ENCODE data around the gene OBP2A. TPM values are rescaled to one million over a fixed set of nuclear protein-coding genes. Genes with fewer than 3 reads are reported as not detected.
A peak's percentile ranks its signal among the peaks of the same experiment; 100 is the strongest.
"Not testable (repeated sequence)": the region's sequence is repeated elsewhere in the genome, so short reads cannot be mapped to it uniquely, and the experiment has no call there.

Gene OBP2A, protein sequence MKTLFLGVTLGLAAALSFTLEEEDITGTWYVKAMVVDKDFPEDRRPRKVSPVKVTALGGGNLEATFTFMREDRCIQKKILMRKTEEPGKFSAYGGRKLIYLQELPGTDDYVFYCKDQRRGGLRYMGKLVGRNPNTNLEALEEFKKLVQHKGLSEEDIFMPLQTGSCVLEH
- not detected for total RNA-seq

DNA sequence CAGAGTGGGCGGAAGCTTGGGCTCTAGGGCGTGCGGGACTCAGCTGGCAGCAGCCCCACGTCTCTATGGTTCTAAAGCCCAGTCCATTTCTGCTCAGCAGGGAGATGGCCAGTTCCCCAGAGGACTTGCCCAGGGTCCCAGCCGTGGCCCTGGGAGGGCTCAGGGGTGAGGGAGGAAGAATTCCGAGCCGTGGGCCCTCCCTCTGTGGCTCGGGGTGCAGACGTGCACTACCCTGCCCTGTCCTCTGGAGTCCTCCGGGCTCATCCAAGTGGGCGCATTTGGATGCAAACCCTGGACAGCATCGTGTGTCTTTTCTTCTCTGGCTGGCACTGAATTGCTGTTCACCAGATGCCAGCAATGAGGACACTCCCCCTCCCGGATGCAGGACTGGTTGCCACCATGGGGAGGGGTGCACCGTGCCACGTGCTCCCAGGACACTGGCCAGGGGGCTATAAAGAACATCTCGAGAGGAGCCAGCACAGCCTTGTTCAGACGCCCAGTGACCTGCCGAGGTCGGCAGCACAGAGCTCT is at the start of gene OBP2A:
OBP2A (plus strand) TSS at position 481 of the 531 bp plus-strand sequence. CDS start 55 bp downstream, outside the sequence.
- H3K9me3 ChIP-seq; H3K27ac ChIP-seq; H3K4me1 ChIP-seq; H3K4me3 ChIP-seq; H3K27me3 ChIP-seq; H3K36me3 ChIP-seq; DNase-seq (ENCODE audit: low spot score): not testable (repeated sequence)

DNA sequence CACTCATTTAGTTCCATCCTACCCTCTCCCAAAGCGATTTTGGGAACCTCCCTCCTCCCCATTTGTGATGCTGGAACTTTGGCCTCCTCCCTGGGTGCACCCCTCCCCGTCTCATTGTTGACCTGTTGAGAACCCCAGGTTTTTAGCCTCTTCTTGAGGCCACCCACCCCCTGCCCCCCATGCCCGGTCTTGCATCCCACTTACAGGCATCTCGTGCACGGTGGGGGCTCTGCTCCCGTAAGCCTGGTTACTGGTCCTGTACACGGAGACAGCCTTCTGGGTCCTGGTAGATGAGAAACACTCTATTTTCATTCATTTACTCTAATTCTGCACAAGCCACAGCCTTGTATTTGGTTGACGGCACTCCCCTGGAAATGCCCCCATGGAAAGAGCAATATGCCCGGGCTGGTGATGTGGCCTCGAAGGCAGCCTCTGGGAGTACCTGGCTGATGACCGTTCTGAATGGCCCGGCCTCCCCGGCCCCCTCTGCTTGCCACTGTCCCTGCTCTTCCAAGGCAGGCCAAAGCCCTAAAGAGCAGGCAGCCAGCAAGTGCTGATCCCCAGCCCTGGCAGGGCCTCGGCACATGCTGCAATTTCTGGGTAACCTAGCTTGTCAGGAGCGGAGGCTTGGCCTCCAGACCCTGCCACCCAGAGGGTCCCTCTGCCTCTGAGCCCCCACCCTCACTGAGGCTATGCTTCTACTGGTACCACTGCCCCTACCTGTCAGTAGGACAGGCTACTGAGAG is 47.4 kb upstream of the OBP2A start:
- TF ChIP-seq, protein P1, sequence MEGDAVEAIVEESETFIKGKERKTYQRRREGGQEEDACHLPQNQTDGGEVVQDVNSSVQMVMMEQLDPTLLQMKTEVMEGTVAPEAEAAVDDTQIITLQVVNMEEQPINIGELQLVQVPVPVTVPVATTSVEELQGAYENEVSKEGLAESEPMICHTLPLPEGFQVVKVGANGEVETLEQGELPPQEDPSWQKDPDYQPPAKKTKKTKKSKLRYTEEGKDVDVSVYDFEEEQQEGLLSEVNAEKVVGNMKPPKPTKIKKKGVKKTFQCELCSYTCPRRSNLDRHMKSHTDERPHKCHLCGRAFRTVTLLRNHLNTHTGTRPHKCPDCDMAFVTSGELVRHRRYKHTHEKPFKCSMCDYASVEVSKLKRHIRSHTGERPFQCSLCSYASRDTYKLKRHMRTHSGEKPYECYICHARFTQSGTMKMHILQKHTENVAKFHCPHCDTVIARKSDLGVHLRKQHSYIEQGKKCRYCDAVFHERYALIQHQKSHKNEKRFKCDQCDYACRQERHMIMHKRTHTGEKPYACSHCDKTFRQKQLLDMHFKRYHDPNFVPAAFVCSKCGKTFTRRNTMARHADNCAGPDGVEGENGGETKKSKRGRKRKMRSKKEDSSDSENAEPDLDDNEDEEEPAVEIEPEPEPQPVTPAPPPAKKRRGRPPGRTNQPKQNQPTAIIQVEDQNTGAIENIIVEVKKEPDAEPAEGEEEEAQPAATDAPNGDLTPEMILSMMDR (IDR thresholded peaks at IDR 0.05) = no peak
- Histone ChIP-seq H3K4me1 (peaks cover 0 to 28% of the 10 kb centered on the region in 2 donors), H3K27ac (no peak overlapping the region), H3K9me3 (no peaks in the 10 kb centered on the region), H3K36me3 (peaks cover 10% of the 10 kb centered on the region), H3K27me3 (no peaks in the 10 kb centered on the region), H3K4me3 (no peak overlapping the region)
- no peak for DNase-seq (ENCODE audit: low spot score)

GRCh38 chr9:135499326-135500070 is 46.4 kb upstream of the OBP2A start:
- H3K27me3 ChIP-seq = no peaks in the 10 kb centered on the region
- no peaks in the 10 kb centered on the region for H3K9me3 ChIP-seq
- H3K4me1 ChIP-seq = peaks cover 0 to 30% of the 10 kb centered on the region in 2 donors
- peak; percentile 95 for DNase-seq (ENCODE audit: low spot score)
- peak overlapping the region; percentile 73 to 85 for H3K27ac ChIP-seq
- peak overlapping the region; percentile 85 to 99 for H3K4me3 ChIP-seq
- peaks cover 19% of the 10 kb centered on the region for H3K36me3 ChIP-seq
- TF ChIP-seq, protein P1 (IDR thresholded peaks at IDR 0.05) = no peak

DNA sequence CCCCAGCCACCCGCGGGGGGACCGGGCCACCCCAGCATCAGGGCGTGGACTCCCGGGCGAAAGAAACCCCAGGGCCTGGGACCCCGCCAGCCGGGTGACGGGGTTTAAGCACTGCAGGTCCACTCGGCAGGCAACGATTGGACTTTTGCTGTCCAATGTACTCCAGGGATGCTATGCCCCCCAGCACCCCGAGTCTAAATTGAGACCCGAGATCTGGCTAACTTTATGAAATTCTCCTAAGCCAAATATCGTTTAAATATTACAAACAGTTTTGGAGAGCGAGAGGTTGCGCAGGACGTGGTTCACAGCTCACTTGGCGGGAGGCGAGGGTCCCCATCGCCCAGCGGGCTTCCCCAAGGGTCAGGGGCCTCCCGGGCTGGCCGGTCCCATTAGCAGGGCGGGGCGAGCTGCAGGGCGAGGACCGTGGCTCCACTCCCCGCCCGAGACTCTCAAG is 45.8 kb upstream of the OBP2A start:
- Histone ChIP-seq H3K27me3 (no peaks in the 10 kb centered on the region), H3K9me3 (no peaks in the 10 kb centered on the region), H3K4me1 (peaks cover 0 to 35% of the 10 kb centered on the region in 2 donors), H3K4me3 (peak overlapping the region; percentile 85 to 99), H3K27ac (peak overlapping the region; percentile 73 to 85), H3K36me3 (peaks cover 20% of the 10 kb centered on the region)
- no peak for DNase-seq (ENCODE audit: low spot score)
- TF ChIP-seq, protein P1 (IDR thresholded peaks at IDR 0.05) = no peak

GRCh38 chr9:135500525-135501260 is 45.2 kb upstream of the OBP2A start, which contains the start of gene MRPS2:
Gene MRPS2 (plus strand): TSS chr9:135500682. CDS start chr9:135500711, 29 bp downstream.
- H3K27ac ChIP-seq = peak within 1 kb of the TSS; percentile 73 to 85
- no peaks in the 10 kb centered on the region for H3K9me3 ChIP-seq
- peak; percentile 74 for DNase-seq (ENCODE audit: low spot score)
- H3K27me3 ChIP-seq = no peaks in the 10 kb centered on the region
- H3K4me3 ChIP-seq = peak within 1 kb of the TSS; percentile 85 to 99
- TF ChIP-seq, protein P1 (IDR thresholded peaks at IDR 0.05) = peak; percentile 91 to 93
- peaks cover 0 to 35% of the 10 kb centered on the region in 2 donors for H3K4me1 ChIP-seq
- peaks cover 20% of the 10 kb centered on the region for H3K36me3 ChIP-seq

Measured in right atrium auricular region (tissue), 2 donors.